Psoas muscle (tissue), 8 donors: ENCODE results near the gene PRKAR1A. TPM values are rescaled to one million over a fixed set of nuclear protein-coding genes. Genes with fewer than 3 reads are reported as not detected.
"Not testable (repeated sequence)": the region's sequence is repeated elsewhere in the genome, so short reads cannot be mapped to it uniquely, and the experiment has no call there.

Experiments
- ATAC-seq, 4 donors: fragments of 200-7000 bp; cut with Tn5 transposase; one replicate each; pipeline ENCODE4 v1.9.1; 2020; ENCODE audit warnings: moderate library complexity in 3 of 4, mild to moderate bottlenecking in 2 of 4
- DNase-seq, 2 donors: peaks; one replicate each; pipeline ENCODE4 v3.0.0-alpha.2; 2020
- H3K27ac ChIP-seq: fragments of 200-600 bp; one replicate; pipeline ENCODE4 v1.8.0; 2022
- H3K27me3 ChIP-seq, 3 donors: fragments of 200-600 bp in 1 of 3; one replicate each; pipeline versions ENCODE4 v1.6.1 to v1.8.0; 2013 to 2022; ENCODE audit warnings: low read length in 2 of 3, mild to moderate bottlenecking in 2 of 3, moderate library complexity in 1 of 3; ENCODE audit not compliant: insufficient read depth in 3 of 3
- H3K36me3 ChIP-seq, 2 donors: fragments of 200-600 bp in 1 of 2; one replicate each; pipeline versions ENCODE4 v1.6.1 to v1.8.0; 2013 to 2022; ENCODE audit warnings: low read depth in 1 of 2, mild to moderate bottlenecking in 1 of 2, moderate library complexity in 1 of 2; ENCODE audit not compliant: insufficient read depth in 1 of 2
- H3K4me1 ChIP-seq: fragments of 200-600 bp; one replicate; pipeline ENCODE4 v1.8.0; 2022
- H3K4me3 ChIP-seq: fragments of 200-600 bp; one replicate; pipeline ENCODE4 v1.8.0; 2022; ENCODE audit warnings: mild to moderate bottlenecking
- H3K9me3 ChIP-seq: fragments of 200-600 bp; one replicate; pipeline ENCODE4 v1.8.0; 2022
- WGBS, 3 donors: extraction: QIAGEN DNeasy Blood & Tissue Kit; methylation state at CpG; one replicate each; pipeline versions ENCODE4 v1.1.6 to v1.1.7; 2013; 5-methylcytosine and 5-hydroxymethylcytosine counted together
- intact Hi-C, 2 donors: fragments of 100-400 bp; cut with DNase I; formaldehyde crosslinking; loops; one replicate each; pipeline versions ENCODE4 v1.11.0 to v1.14.2; 2022
- polyA plus RNA-seq, 3 donors: library from polyadenylated mRNA; stranded (reverse); fragments of 200-250 nt; gene quantifications; one replicate each; pipeline ENCODE4 v1.2.3, GENCODE V29; 2013
- total RNA-seq, 4 donors: library from RNA; stranded (reverse); fragmentation: NEBNext Ultra II Directional in 2 of 4; extraction: Animal tissue kit (Norgen Biotek cat#: 25700) in 2 of 4; gene quantifications; one replicate each; pipeline versions ENCODE4 v1.2.1 to v1.2.4, GENCODE V29; 2021 to 2023
- TF ChIP-seq, protein P1 (sequence below): fragments of 200-600 bp; IDR thresholded peaks from one replicate; pipeline ENCODE4 v1.8.0; 2022; ENCODE audit warnings: antibody characterized with exemption
- donor health status: healthy with polysubstance abuse.
- donor health status: DM: no; HTN: no; CAD: no; lungs with moderate emphysema.
- donor health status: Bipolar disorder and iron deficiency.
- donor health status: healthy.
- donor health status: DM: yes; HTN: yes; CAD: no.
- donor health status: DM: no; HTN: no; CAD: no.
- donor health status: DM: no; HTN: no; CAD: no.
- donor health status: DM: yes; HTN: yes; CAD: no.

Gene PRKAR1A
- total and polyA plus RNA-seq, 7 donors: 145 to 2,295 (median 386) TPM

DNA sequence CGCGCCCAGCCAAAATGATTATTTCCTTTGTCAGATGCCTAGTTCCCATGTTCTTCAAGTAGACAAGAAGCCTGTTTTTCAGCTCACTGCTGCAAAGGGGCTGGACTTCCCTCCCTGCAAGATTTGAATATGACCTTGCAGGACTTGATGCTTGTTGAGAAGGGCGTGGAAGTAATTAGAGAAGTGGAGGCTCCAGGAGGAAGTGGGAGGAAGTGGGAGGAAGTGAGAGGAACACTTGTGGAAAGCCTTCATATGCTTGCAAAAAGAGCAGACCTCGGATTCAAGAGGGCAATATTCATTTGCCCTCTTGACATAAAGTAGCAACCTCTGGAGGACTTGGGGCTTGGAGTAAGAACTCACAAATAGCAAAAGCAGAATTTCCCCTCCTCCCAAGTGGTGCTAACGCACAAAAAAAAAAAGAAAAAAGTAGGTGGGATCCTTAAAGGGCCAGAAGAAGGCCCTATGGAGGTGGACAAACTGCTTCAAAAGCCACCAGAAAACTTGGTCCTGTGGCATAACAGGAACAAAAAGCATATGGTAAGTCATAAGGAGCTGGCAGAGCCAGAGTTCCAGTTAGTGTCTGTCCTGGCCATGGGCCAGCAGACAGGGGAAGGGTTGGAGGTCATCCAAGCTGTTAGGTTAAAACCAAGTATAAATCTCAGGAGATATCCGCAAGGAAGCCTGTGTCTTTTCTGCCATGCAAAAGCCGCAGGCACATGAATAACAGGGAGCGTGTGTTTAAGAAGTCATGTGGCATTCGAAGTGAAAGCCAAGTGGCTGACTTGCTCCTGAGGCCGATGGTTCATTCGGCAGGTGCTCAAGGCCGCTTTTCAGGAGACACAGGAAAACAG is 20.6 kb upstream of the PRKAR1A start:
- Histone ChIP-seq H3K4me1 (peaks cover 10% of the 10 kb centered on the region), H3K9me3 (no peaks in the 10 kb centered on the region), H3K27ac (no peak overlapping the region), H3K4me3 (no peak overlapping the region), H3K27me3 (no peaks in the 10 kb centered on the region), H3K36me3 (no peaks in the 10 kb centered on the region)
- WGBS, 3 donors: 51 to 61% (median 54%) methylated on average over 12 of the region's 12 CpGs
- intact Hi-C loops: no loop called here
- DNase-seq (peak in 1 of 2 donors; percentile 64), ATAC-seq (peak in 2 of 4 donors; percentile 31 to 36)
- TF ChIP-seq, protein P1, sequence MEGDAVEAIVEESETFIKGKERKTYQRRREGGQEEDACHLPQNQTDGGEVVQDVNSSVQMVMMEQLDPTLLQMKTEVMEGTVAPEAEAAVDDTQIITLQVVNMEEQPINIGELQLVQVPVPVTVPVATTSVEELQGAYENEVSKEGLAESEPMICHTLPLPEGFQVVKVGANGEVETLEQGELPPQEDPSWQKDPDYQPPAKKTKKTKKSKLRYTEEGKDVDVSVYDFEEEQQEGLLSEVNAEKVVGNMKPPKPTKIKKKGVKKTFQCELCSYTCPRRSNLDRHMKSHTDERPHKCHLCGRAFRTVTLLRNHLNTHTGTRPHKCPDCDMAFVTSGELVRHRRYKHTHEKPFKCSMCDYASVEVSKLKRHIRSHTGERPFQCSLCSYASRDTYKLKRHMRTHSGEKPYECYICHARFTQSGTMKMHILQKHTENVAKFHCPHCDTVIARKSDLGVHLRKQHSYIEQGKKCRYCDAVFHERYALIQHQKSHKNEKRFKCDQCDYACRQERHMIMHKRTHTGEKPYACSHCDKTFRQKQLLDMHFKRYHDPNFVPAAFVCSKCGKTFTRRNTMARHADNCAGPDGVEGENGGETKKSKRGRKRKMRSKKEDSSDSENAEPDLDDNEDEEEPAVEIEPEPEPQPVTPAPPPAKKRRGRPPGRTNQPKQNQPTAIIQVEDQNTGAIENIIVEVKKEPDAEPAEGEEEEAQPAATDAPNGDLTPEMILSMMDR: no peak

DNA sequence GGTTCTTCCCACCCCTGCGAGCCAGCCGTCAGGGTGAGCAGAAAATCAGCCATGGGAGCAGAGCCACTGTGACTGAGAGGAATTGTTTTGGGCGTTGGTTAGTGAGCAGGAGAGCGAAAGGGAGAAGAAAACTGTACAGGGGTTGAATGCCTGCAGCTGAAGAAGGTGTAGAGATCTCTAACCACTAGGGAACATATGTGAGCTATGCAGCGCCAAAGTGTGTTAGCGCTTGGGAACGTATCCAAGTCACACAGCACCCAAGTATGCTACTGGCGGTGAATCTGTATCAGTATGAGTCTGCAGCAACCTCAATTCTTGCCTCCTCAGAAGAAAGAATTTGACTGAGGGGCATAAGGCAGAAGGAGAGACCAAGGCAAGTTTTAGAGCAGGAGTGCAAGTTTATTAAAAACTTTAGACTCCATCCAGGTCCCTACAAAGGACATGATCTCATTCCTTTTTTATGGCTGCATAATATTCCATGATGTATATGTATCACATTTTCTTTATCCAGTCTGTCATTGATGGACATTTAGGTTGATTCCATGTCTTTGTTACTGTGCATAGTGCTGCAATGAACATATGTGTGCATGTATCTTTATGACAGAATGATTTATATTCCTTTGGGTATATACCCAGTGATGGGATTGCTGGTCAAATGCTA is 19.7 kb upstream of the PRKAR1A start:
- ATAC-seq, H3K27ac ChIP-seq, DNase-seq, H3K27me3 ChIP-seq, H3K4me3 ChIP-seq, H3K9me3 ChIP-seq, H3K36me3 ChIP-seq, H3K4me1 ChIP-seq: not testable (repeated sequence)
- intact Hi-C loops: loop anchor here in 1 of 2 donors (1.0 kb wide), 1 partner anchor 24 kb away; no protein-coding TSS in a partner anchor
- 86 to 89% (median 88%) methylated on average over 8 of the region's 8 CpGs for WGBS, 3 donors

DNA sequence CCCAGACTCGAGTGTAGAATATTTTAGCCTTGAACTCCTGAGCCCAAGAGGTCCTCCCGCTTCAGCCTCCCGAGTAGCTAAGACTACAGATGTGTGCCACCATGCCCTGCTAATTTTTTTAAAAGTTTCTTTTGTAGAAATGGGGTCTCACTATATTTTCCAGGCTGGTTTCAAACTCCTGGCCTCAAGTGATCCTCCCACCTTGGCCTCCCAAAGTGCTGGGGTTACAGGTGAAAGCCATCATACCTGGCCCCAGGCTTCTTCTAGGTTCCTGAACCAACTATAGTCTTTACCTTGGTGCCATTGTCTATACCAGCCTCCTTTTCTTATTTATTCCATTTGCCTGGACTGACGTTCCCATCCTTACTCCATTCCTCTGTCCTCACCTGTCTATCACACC is 17.1 kb upstream of the PRKAR1A start:
- TF ChIP-seq, protein P1: no peak

DNA sequence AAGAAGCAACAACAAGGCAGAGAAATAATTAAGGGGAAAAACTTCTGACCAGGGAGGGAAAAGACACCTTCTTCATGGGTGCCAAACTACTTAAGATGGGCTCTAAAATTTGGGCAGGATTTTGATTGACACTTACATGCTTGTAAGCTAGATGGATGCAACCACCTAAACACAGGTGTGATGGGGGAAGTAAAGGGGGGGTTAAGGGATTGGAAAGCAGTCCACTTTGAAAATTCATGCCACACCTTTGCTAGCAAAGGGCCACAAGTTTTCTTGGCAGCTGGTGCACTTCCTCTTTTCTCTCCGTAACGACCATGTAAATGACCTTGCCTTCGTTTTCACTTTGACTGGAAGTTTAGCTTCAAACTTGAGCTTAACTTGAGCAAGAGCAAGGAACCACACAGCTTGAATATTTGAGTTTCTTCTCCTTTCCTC is 14.3 kb upstream of the PRKAR1A start:
- Histone ChIP-seq H3K9me3 (no peaks in the 10 kb centered on the region), H3K27ac (no peak overlapping the region), H3K4me3 (no peak overlapping the region), H3K4me1 (peaks cover 3% of the 10 kb centered on the region), H3K36me3 (no peaks in the 10 kb centered on the region), H3K27me3 (no peaks in the 10 kb centered on the region)
- intact Hi-C loops: no loop called here
- TF ChIP-seq, protein P1: no peak
- ATAC-seq (no peak), DNase-seq (no peak)
- 12 to 33% (median 18%) methylated on average over 3 of the region's 3 CpGs for WGBS, 3 donors

More for the DNA sequence above, 17.1 kb upstream of the PRKAR1A start:
- intact Hi-C loops: no loop called here
- ATAC-seq (no peak), DNase-seq (no peak)
- no peaks in the 10 kb centered on the region for H3K27me3 ChIP-seq
- H3K9me3 ChIP-seq: no peaks in the 10 kb centered on the region
- H3K4me3 ChIP-seq: no peak overlapping the region
- 88 to 95% (median 93%) methylated on average over 4 of the region's 4 CpGs for WGBS, 3 donors
- no peaks in the 10 kb centered on the region for H3K36me3 ChIP-seq
- peaks cover 10% of the 10 kb centered on the region for H3K4me1 ChIP-seq
- no peak overlapping the region for H3K27ac ChIP-seq
